H1 (cell line): ENCODE results near the gene TBX6. TPM values are rescaled to one million over a fixed set of nuclear protein-coding genes. Genes with fewer than 3 reads are reported as not detected.

Source experiments
- BRCA1 ChIP-seq: IDR thresholded peaks from 2 replicates; pipeline ENCODE4 v1.6.1; 2012; ENCODE audit warnings: low read depth, low read length, improper control_type of control experiment
- CREB1 ChIP-seq: IDR thresholded peaks from 2 replicates; pipeline ENCODE4 v1.6.1; 2012; ENCODE audit warnings: inconsistent platforms
- CTBP2 ChIP-seq: IDR thresholded peaks from 2 replicates; pipeline ENCODE4 v1.7.0; 2011; ENCODE audit warnings: borderline replicate concordance, mild to moderate bottlenecking, moderate library complexity, mixed read lengths, low read length; ENCODE audit not compliant: insufficient read depth, insufficient read length
- FOSL1 ChIP-seq: IDR thresholded peaks from 2 replicates; pipeline ENCODE4 v1.6.1; 2011; ENCODE audit warnings: mild to moderate bottlenecking, low read depth, low read length, moderate library complexity; ENCODE audit not compliant: insufficient read depth
- JUND ChIP-seq: IDR thresholded peaks from 2 replicates; pipeline ENCODE4 v1.6.1; 2011; ENCODE audit warnings: mild to moderate bottlenecking, improper control_type of control experiment, low read length
- KDM1A ChIP-seq: fragments of 200-600, 300-600 bp; sonication (generic); IDR thresholded peaks from 2 replicates; pipeline ENCODE4 v1.7.1; 2016; ENCODE audit warnings: mild to moderate bottlenecking, low read length, borderline replicate concordance
- NANOG ChIP-seq: IDR thresholded peaks from 2 replicates; pipeline ENCODE4 v1.6.1; 2011; ENCODE audit warnings: low read length, low read depth, mild to moderate bottlenecking, inconsistent platforms; ENCODE audit not compliant: insufficient read depth, poor library complexity, severe bottlenecking
- POLR2A ChIP-seq, 2 experiments: IDR thresholded peaks; 1 replicate in 1 of 2; 2 replicates in 1 of 2; pipeline ENCODE4 v1.6.1; 2011; ENCODE audit warnings: low read depth in 2 of 2, low read length in 2 of 2, mild to moderate bottlenecking in 2 of 2; ENCODE audit errors: control extremely low read depth in 1 of 2
- SAP30 ChIP-seq: fragments of 300-600 bp; sonication (generic); IDR thresholded peaks from 2 replicates; pipeline ENCODE4 v1.7.1; 2012; ENCODE audit warnings: low read length, moderate library complexity, mild to moderate bottlenecking, inconsistent platforms; ENCODE audit not compliant: insufficient read depth, insufficient replicate concordance
- TAF7 ChIP-seq: optimal IDR thresholded peaks from 2 replicates; pipeline ENCODE3; 2011; ENCODE audit warnings: low read depth, mild to moderate bottlenecking, inconsistent platforms, low read length, moderate library complexity, borderline replicate concordance
- TEAD4 ChIP-seq: IDR thresholded peaks from 2 replicates; pipeline ENCODE4 v1.6.1; 2012; ENCODE audit warnings: low read depth, low read length, inconsistent platforms, mixed read lengths
- polyA plus RNA-seq, 7 experiments: library from polyadenylated mRNA; depleted of rRNA in 3 of 7; stranded (reverse) in 5 of 7; unstranded in 2 of 7; fragments of >200 nt in 5 of 7; fragments of 200-250 nt in 2 of 7; gene quantifications; 1 replicate in 5 of 7; 2 replicates in 1 of 7; 4 replicates in 1 of 7; pipeline versions ENCODE4 v1.2.1 to v1.2.3, GENCODE V29; 2011 to 2013; ENCODE audit warnings: missing spikeins in 2 of 7, mixed read lengths in 2 of 7
- total RNA-seq: library from RNA; stranded (reverse); fragmentation: NEBNext Ultra II Directional; extraction: Animal tissue kit (Norgen Biotek cat#: 25700); gene quantifications from 2 replicates; pipeline ENCODE4 v1.2.1, GENCODE V29; 2021

TBX6 gene
- total and polyA plus RNA-seq, 2 of the 8 experiments (the other 6 are each of a cell fraction or from before 2014, with no cell fraction given) = 2.2 to 2.8 TPM

GRCh38 chr16:30091474-30092372, at the start of gene TBX6 (continued):
- TF ChIP-seq SAP30 (peak; percentile 63), TAF7 (no peak), POLR2A (IDR thresholded peaks at IDR 0.05; ENCODE audit: control extremely low read depth in 1 of 2, low read depth in 2 of 2, low read length in 2 of 2) (peak in 1 of 2 experiments; percentile 8; a peak in 1 of 3 replicates), NANOG (no peak), TEAD4 (no peak), JUND (peak; percentile 25; the same call in 1 of the 2 replicates), CREB1 (peak; percentile 71), BRCA1 (0 out of 2 replicates have a peak, but pooled peaks have one; percentile 7), FOSL1 (no peak), CTBP2 (no peak), KDM1A (no peak)
